GM19463 (cell line): ENCODE measurements around the gene SRSF6.
"Not testable (repeated sequence)": the region's sequence is repeated elsewhere in the genome, so short reads cannot be mapped to it uniquely, and the experiment has no call there.

Experiments
- ATAC-seq: cut with Tn5 transposase; IDR thresholded peaks from one replicate; pipeline ENCODE4 v1.9.1; 2021; ENCODE audit warnings: mild to moderate bottlenecking, moderate library complexity; ENCODE audit not compliant: unreplicated experiment

Gene SRSF6

DNA sequence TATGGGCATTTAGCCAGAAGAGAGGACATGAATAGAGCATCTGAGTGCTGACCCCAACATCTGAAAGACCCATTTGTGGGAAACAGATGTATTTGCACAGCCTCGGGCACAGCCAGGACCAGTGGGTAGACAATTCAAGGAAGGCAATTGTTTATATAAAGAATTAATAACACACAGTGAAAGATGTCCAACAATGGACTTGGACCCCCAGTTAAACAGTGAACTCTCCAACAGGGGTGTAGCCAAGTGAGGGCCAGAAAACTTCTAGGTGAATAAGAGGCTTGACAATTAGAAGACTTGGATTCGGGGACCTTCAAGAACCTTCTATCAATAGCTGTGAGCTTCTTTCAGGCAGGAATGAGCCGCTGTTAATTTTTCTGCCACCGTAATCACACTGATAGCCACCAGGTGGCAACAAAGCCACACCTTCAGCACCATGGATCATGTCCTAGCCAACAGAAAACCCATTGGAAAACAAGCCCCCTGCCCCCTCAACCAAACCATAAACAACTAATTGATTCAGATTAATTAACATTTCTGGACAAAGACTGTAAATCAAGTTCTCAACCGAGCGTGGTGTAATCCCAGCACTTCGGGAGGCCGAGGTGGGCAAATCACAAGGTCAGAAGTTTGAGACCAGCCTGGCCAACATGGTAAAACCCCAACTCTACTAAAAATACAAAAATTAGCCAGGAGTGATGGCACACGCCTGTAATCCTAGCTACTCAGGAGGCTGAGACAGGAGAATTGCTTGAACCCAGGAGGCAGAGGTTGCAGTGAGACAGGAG, 8.8 kb upstream of the SRSF6 start:
- ATAC-seq: no peak

GRCh38 chr20:43450841-43451799, 6.6 kb upstream of the SRSF6 start:
- ATAC-seq: no peak

GRCh38 chr20:43452404-43453126, 5.1 kb upstream of the SRSF6 start:
- ATAC-seq: no peak

GRCh38 chr20:43456252-43456651, 1.4 kb upstream of the SRSF6 start:
- ATAC-seq: not testable (repeated sequence)

GRCh38 chr20:43456809-43457639, 672 bp upstream of the SRSF6 start:
- peak; percentile 74 for ATAC-seq

GRCh38 chr20:43458422-43458924, 777 bp downstream of the SRSF6 start:
- peak; percentile 12 for ATAC-seq

- no peak for ATAC-seq
Observed at GRCh38 chr20:43459022-43459942, 1.6 kb downstream of the SRSF6 start.

- ATAC-seq: no peak
Observed at GRCh38 chr20:43460172-43460829, 2.6 kb downstream of the SRSF6 start.

DNA sequence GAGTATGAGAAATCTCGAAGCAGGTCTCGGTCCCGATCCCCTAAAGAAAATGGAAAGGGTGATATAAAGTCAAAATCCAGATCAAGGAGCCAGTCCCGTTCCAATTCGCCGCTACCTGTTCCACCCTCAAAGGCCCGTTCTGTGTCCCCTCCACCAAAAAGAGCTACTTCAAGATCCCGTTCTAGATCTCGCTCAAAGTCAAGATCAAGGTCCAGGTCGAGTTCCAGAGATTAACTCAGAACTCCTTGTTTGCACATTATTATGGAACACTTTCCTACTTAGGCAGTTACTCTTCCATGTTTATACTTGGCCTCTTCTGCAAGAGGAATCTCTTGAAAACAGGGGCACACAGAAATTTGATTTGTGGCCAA, 3.1 kb downstream of the SRSF6 start:
- no peak for ATAC-seq

DNA sequence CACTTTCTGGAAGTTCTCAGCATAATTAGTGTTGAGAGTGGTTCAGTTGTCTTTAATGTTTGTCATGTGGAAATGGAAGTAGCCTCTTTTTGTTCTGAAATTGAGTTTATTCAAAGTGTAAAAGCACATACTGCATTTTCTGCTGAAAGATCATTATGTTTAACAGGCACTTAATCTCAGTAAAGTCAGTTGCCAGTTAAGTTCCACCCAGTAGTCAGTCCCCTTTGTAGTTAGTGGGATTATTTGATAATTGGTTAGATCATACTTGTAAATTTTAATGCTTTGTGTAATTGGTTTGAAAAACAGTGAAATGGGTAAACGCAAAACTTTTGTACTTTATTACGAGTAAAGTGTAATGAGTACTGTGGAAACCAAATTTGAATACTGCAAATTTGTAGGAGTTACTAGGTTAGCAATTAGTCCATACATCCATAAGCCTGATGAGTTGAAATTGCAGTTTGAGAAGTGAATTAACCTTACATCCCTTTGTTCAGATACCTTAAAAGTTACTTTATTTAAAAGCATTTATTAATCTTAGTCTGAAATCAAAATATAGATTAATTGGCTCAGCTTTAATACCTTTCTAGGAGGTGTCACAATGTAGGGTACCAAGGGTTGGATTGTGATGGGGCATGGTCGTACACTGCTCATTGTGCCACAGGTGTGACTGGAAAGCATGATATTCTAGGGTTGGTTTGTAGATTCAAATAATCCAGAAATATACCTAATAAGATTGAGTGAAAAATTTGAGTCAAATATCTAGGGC, 4.4 kb downstream of the SRSF6 start:
- no peak for ATAC-seq

DNA sequence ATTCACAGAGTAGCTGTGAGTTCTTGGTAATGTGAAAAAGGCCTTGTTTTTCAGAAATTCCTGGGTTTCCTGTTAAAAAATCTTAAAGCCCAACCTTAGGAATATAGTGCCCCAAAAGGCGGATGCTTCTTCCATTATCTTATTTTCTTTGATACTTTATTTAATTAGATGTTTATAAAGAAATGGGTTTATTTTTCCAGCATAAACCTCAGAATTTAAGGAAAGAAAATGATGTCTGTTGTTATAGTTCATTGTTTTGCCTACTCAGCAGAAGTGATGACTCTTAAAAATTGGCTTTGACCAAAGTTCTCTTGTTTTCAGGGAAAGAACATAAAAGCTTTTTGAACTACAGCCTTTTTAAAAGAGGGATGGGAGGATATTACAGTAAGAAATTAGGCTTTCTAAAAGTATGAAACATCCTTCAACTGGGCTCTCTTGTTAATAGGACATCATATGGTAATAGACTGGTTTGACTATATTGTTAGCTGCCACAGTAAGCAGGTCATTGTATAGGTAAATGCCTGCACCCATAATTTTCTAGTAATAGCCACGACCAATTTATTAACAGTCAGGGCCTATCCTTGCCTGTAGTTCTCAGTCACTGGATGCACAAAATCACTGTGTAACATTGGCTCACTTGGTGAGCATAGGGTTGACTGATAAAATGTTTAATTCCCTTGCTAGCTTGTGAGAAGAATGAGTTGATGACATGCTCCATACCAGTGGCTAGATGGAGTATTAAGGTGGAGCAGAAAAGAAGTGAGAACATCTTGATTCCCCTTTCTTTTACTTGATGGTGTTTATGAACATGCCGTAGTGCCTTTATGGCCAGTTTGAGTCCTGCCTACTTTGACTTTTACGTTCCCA, 5.2 kb downstream of the SRSF6 start:
- ATAC-seq: no peak

DNA sequence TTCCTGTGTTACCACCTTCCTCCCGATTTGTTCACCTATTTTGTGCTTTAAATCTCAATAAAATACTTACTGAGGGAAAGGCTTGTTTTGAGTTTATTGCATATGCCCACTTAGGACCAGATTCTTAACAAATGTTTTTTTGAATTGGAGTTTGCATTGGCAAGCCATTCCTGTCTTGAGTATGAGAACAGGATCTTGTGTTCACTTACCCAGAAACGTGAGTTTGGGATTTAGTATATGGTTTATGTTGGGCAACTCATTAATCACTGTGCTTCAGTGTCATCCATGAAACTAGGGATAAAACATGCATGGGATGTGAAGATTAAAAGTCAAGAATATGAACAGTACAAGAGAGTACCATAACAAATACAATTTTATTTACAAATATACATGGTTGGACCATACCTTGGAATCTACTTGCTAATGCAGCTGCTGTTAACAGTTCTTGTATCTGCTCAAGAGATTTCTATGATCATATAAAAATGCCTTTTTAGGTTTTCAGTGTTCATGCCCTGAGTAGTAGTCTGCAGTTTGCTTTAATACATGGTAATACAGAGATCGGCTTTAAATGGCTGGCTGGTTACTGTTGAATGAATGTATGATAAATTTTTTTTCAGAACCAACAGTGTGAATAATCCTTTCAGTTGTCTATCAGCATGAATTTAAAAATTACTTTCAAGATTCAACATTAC, 6.0 kb downstream of the SRSF6 start:
- ATAC-seq: no peak

DNA sequence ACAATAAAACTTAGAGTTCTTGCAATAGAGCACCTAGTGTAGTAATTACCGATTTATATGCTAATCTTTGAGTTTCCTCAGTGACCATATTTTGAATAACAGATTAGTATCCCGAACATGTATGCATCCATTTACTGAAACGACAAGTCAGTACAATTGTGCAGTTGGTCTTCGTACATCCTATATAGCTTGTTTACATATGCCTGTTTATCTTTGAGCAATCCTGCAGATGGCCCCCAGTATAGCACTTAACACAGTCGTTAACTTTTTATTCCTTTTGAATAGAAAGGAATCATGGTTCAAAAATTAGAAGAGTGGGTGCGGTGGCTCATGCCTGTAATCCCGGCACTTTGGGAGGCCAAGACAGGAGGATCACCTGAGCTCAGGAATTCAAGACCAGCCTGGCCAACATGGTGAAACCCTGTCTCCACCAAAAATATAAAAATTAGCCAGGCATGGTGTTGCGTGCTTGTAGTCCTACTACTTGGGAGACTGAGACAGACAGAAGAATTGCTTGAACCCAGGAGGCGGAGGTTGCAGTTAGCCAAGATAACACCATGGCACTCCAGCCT, 6.6 kb downstream of the SRSF6 start:
- no peak for ATAC-seq

DNA sequence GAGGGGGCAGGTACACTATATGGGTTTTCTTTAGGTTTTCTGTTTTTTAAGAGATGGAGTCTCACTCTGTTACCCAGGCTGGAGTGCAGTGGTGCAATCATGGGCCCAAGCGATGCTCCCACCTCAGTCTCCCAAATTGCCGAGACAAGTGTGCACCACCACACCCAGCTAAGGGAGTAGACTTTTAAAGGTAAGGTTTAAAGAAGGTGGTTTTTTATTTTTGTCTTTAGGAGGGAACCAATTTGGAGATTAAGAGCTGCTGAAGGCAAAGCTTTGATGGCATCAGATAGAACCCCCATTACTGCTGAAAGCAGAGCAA, 7.9 kb downstream of the SRSF6 start:
- no peak for ATAC-seq

DNA sequence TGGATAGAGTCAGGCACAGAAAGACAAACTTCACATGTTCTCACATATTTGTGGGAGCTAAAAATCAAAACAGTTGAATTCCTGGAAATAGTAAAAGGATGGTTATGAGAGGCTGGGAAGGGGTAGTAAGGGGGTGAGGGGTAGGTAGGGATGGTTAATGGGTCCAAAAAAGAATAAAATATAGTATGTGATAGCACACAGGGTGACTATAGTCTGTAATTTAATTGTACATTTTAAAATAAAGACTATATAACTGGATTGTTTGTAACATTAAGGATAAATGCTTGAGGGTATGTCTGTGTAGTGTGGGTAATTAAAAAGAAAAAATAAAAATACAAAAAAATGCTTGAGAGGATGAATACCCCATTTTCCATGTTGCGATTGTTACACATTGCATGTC, 9.9 kb downstream of the SRSF6 start:
- no peak for ATAC-seq

DNA sequence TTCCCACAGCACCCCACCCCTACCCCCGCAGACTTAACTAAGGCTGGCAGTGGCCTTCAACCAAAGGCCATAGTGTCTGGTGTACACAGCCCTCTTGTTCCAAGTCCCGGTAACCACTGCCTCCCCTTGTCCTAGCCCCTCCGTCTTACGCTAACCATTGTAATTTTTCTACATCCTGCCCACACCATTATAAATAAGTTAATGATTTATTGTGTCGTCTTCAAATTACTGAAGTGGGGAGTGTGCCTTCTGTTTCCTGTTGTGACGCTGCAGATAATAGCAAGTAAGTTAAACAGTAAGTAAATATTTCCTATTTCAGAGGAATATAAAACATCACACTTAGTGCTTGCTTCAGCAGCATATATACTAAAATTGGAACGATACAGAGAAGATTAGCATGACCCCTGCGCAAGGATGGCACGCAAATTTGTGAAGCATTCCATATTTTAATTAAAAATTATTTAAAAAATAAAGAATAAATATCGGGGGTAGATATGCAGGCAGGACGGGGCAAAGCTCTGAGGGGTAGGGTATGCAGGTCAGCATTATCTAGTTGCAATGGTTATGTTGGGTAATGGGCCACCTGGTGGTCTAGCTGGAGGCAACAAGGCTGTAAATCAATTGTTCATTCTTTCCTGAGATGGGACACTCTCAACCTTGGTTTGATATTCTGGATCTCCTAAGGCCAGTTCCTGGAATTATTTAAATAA, 15.1 kb downstream of the SRSF6 start:
- ATAC-seq: no peak
